Calu3 (cell line): Measurements from ENCODE around the gene GALR1. TPM values are rescaled to one million over a fixed set of nuclear protein-coding genes. Genes with fewer than 3 reads are reported as not detected.

ENCODE experiments used
- BruUV-seq: library from RNA; stranded (reverse); fragments of 400-500 nt; replicated peaks from 2 replicates; lab custom pipeline; 2021; lab: Mats Ljungman, UMichigan
- CTCF ChIA-PET: fragments of 300-600 bp; sonication (Branson Sonifier 250); formaldehyde crosslinking; loops from one replicate; lab custom pipeline; 2022; ENCODE audit warnings: antibody characterized with exemption; lab: Charles Lee
- DNase-seq: peaks from one replicate; pipeline ENCODE4 v3.0.0; 2022
- H3K27ac Mint-ChIP-seq: one replicate; pipeline ENCODE4 v1.8.0; 2022; ENCODE audit warnings: mixed read lengths; ENCODE audit not compliant: unreplicated experiment
- H3K27me3 Mint-ChIP-seq: one replicate; pipeline ENCODE4 v1.8.0; 2022; ENCODE audit warnings: mixed read lengths; ENCODE audit not compliant: unreplicated experiment
- H3K36me3 Mint-ChIP-seq: one replicate; pipeline ENCODE4 v1.8.0; 2022; ENCODE audit warnings: mild to moderate bottlenecking, moderate library complexity, mixed read lengths; ENCODE audit not compliant: insufficient read depth, unreplicated experiment
- H3K4me1 Mint-ChIP-seq: one replicate; pipeline ENCODE4 v1.8.0; 2022; ENCODE audit warnings: mild to moderate bottlenecking, low read depth, mixed read lengths; ENCODE audit not compliant: unreplicated experiment
- H3K4me3 Mint-ChIP-seq: one replicate; pipeline ENCODE4 v1.8.0; 2022; ENCODE audit warnings: mild to moderate bottlenecking, low read depth, moderate library complexity, mixed read lengths; ENCODE audit not compliant: unreplicated experiment
- H3K9me3 Mint-ChIP-seq: one replicate; pipeline ENCODE4 v1.8.0; 2022; ENCODE audit warnings: low read depth, mixed read lengths; ENCODE audit not compliant: unreplicated experiment
- CTCF ChIP-seq: fragments of 200-600 bp; IDR thresholded peaks from one replicate; pipeline ENCODE4 v1.8.0; 2022; ENCODE audit warnings: antibody characterized with exemption; ENCODE audit not compliant: unreplicated experiment
- intact Hi-C: fragments of 100-400 bp; cut with micrococcal nuclease; formaldehyde crosslinking; loops from one replicate; pipeline ENCODE4 v1.10.0; 2022; ENCODE audit not compliant: unreplicated experiment
- total RNA-seq: library from RNA; stranded (reverse); gene quantifications from 2 replicates; pipeline ENCODE4 v1.2.3, GENCODE V29; 2022

Gene GALR1
- total RNA-seq, 1 experiment from 2014 or later, result not detected

GRCh38 chr18:77314511-77314910 is 64.9 kb downstream of the GALR1 start:
- peaks cover 37% of the 10 kb centered on the region for H3K27me3 Mint-ChIP-seq
- DNase-seq, result no peak
- no peak for TF ChIP-seq CTCF
- CTCF ChIA-PET, result no interaction called here
- no TSS peak for BruUV-seq
- no peaks in the 10 kb centered on the region for H3K36me3 Mint-ChIP-seq
- H3K4me1 Mint-ChIP-seq, result no peaks in the 10 kb centered on the region
- no peaks in the 10 kb centered on the region for H3K9me3 Mint-ChIP-seq
- H3K27ac Mint-ChIP-seq, result no peak overlapping the region
- H3K4me3 Mint-ChIP-seq, result no peak overlapping the region
- intact Hi-C loops, result no loop called here

- BruUV-seq, result no TSS peak
- no peak for TF ChIP-seq CTCF
Observed at GRCh38 chr18:77314952-77315351, 65.3 kb downstream of the GALR1 start.

GRCh38 chr18:77316008-77316407 is 66.4 kb downstream of the GALR1 start:
- Mint-ChIP-seq H3K9me3 (no peaks in the 10 kb centered on the region), H3K27me3 (peaks cover 37% of the 10 kb centered on the region), H3K4me1 (no peaks in the 10 kb centered on the region), H3K27ac (no peak overlapping the region), H3K36me3 (no peaks in the 10 kb centered on the region), H3K4me3 (no peak overlapping the region)
- no TSS peak for BruUV-seq
- CTCF ChIA-PET, result no interaction called here
- no peak for DNase-seq
- no peak for TF ChIP-seq CTCF
- intact Hi-C loops, result no loop called here

More at GRCh38 chr18:77314952-77315351, 65.3 kb downstream of the GALR1 start:
- DNase-seq, result no peak
- CTCF ChIA-PET, result no interaction called here
- no peak overlapping the region for H3K27ac Mint-ChIP-seq
- H3K4me3 Mint-ChIP-seq, result no peak overlapping the region
- no peaks in the 10 kb centered on the region for H3K36me3 Mint-ChIP-seq
- H3K4me1 Mint-ChIP-seq, result no peaks in the 10 kb centered on the region
- intact Hi-C loops, result no loop called here
- H3K27me3 Mint-ChIP-seq, result peaks cover 37% of the 10 kb centered on the region
- no peaks in the 10 kb centered on the region for H3K9me3 Mint-ChIP-seq

GRCh38 chr18:77316641-77317040 is 67.0 kb downstream of the GALR1 start:
- Mint-ChIP-seq H3K27ac (no peak overlapping the region), H3K27me3 (peaks cover 43% of the 10 kb centered on the region), H3K4me3 (no peak overlapping the region), H3K4me1 (peaks cover under 1% of the 10 kb centered on the region), H3K36me3 (no peaks in the 10 kb centered on the region), H3K9me3 (no peaks in the 10 kb centered on the region)
- DNase-seq, result no peak
- intact Hi-C loops, result no loop called here
- CTCF ChIA-PET, result no interaction called here
- BruUV-seq, result no TSS peak
- TF ChIP-seq CTCF, result no peak
